SK-N-MC (cell line): ENCODE results near the gene ZC3H12A.
"Not testable (repeated sequence)": the region's sequence is repeated elsewhere in the genome, so short reads cannot be mapped to it uniquely, and the experiment has no call there.

Experiments used
- EZH2 ChIP-seq: fragments of 200-600 bp; sonication (generic); IDR thresholded peaks from one replicate; pipeline ENCODE4 v1.6.1; 2017; ENCODE audit warnings: antibody characterized with exemption
- FOXP2 ChIP-seq: optimal IDR thresholded peaks from 2 replicates; pipeline ENCODE3; 2011; ENCODE audit warnings: mild to moderate bottlenecking, moderate library complexity; ENCODE audit not compliant: insufficient read depth; ENCODE audit errors: extremely low read length, control extremely low read depth
- POLR2AphosphoS5 ChIP-seq: IDR thresholded peaks from 2 replicates; pipeline ENCODE4 v1.6.1; 2012; ENCODE audit warnings: mild to moderate bottlenecking, low read depth, low read length, borderline replicate concordance

- not testable (repeated sequence) for TF ChIP-seq EZH2, POLR2AphosphoS5, FOXP2
These were observed 58.2 kb downstream of the ZC3H12A start for GRCh38 chr1:37532418-37533156.
